Esophagus muscularis mucosa (tissue), 4 donors: ENCODE results near the gene EMP3. TPM values are rescaled to one million over a fixed set of nuclear protein-coding genes. Genes with fewer than 3 reads are reported as not detected.
"Not testable (repeated sequence)": the region's sequence is repeated elsewhere in the genome, so short reads cannot be mapped to it uniquely, and the experiment has no call there.

Source experiments
- DNase-seq: peaks from one replicate; pipeline ENCODE4 v3.0.0-alpha.2; 2017; ENCODE audit errors: extremely low spot score
- H3K27ac ChIP-seq, 4 donors: fragments of 200-600 bp; sonication (generic); replicated peaks in 1 of 4; 1 replicate in 3 of 4; 2 replicates in 1 of 4; pipeline ENCODE4 v1.5.1; 2016 to 2019; ENCODE audit warnings: mild to moderate bottlenecking in 1 of 4
- H3K27me3 ChIP-seq, 4 donors: fragments of 200-600 bp; sonication (generic); one replicate each; pipeline versions ENCODE4 v1.5.1 to v1.6.0; 2016 to 2019
- H3K36me3 ChIP-seq, 4 donors: fragments of 200-600 bp; sonication (generic); one replicate each; pipeline ENCODE4 v1.5.1; 2016 to 2019
- H3K4me1 ChIP-seq, 4 donors: fragments of 200-600 bp; sonication (generic); one replicate each; pipeline ENCODE4 v1.5.1; 2016 to 2019
- H3K4me3 ChIP-seq, 4 donors: fragments of 200-600 bp; sonication (generic); 1 replicate in 2 of 4; 2 replicates in 2 of 4; pipeline ENCODE4 v1.5.1; 2016 to 2019; ENCODE audit warnings: mild to moderate bottlenecking in 4 of 4, moderate library complexity in 1 of 4
- H3K9me3 ChIP-seq, 4 donors: fragments of 200-600 bp; sonication (generic); 1 replicate in 3 of 4; 2 replicates in 1 of 4; pipeline ENCODE4 v1.5.1; 2016 to 2019
- CTCF ChIP-seq, 3 experiments: fragments of 200-600 bp in 2 of 3; fragments of 450-650 bp in 1 of 3; sonication (generic) in 2 of 3; IDR thresholded peaks; one replicate each; pipeline ENCODE4 v1.5.1; 2017 to 2019; ENCODE audit warnings: antibody characterized with exemption in 3 of 3, mild to moderate bottlenecking in 2 of 3, moderate library complexity in 1 of 3
- EP300 ChIP-seq: sonication (generic); formaldehyde crosslinking; IDR thresholded peaks from one replicate; pipeline ENCODE4 v1.6.1; 2017; ENCODE audit warnings: antibody characterized with exemption
- POLR2A ChIP-seq: fragments of 450-650 bp; IDR thresholded peaks from one replicate; pipeline ENCODE4 v1.6.1; 2017; ENCODE audit warnings: antibody characterized with exemption, moderate library complexity, mild to moderate bottlenecking, low read depth
- POLR2AphosphoS5 ChIP-seq, 2 donors: sonication (generic); formaldehyde crosslinking; IDR thresholded peaks; one replicate each; pipeline ENCODE4 v1.6.1; 2017; ENCODE audit warnings: antibody characterized with exemption in 2 of 2
- WGBS: methylation state at CpG from one replicate; pipeline ENCODE4 v1.1.5; 2018; 5-methylcytosine and 5-hydroxymethylcytosine counted together
- intact Hi-C: fragments of 100-400 bp; cut with DNase I; formaldehyde crosslinking; loops from one replicate; pipeline ENCODE4 v1.15.1; 2023
- total RNA-seq, 4 donors: library from RNA; depleted of rRNA; stranded (reverse); fragments of >200 nt; gene quantifications; one replicate each; pipeline versions ENCODE4 v1.1.0 to v1.2.1, GENCODE V29; 2016

EMP3 gene
- total RNA-seq, 4 donors from 2014 or later: 54.8 to 115 (median 59.6) TPM

- Histone ChIP-seq H3K27ac (peak overlapping the region in 3 of 4 donors; percentile 2 to 40 (median 14)), H3K27me3 (no peaks in the 10 kb centered on the region), H3K4me3 (no peak overlapping the region), H3K36me3 (no peaks in the 10 kb centered on the region), H3K4me1 (peaks cover 0 to 17% (median 2%) of the 10 kb centered on the region in 4 donors), H3K9me3 (no peaks in the 10 kb centered on the region)
- TF ChIP-seq POLR2A (no peak), CTCF (IDR thresholded peaks at IDR 0.05) (no peak), EP300 (no peak), POLR2AphosphoS5 (IDR thresholded peaks at IDR 0.05) (no peak)
- DNase-seq: no peak
- intact Hi-C loops: no loop called here
- WGBS: 68% methylated on average over 7 of the region's 7 CpGs
These were observed 15.1 kb upstream of the EMP3 start for GRCh38 chr19:48310227-48310626.

- no peak for DNase-seq
- intact Hi-C loops: no loop called here
- no peaks in the 10 kb centered on the region for H3K27me3 ChIP-seq
These were observed 14.0 kb upstream of the EMP3 start for GRCh38 chr19:48311384-48311783.

GRCh38 chr19:48315712-48316111, 9.6 kb upstream of the EMP3 start:
- TF ChIP-seq POLR2A: no peak
- TF ChIP-seq POLR2AphosphoS5 (IDR thresholded peaks at IDR 0.05): no peak
- no peak for TF ChIP-seq CTCF (IDR thresholded peaks at IDR 0.05)
- TF ChIP-seq EP300: no peak
- H3K36me3 ChIP-seq: no peaks in the 10 kb centered on the region
- intact Hi-C loops: no loop called here
- H3K27me3 ChIP-seq: no peaks in the 10 kb centered on the region
- no peak for DNase-seq
- WGBS: 64% methylated on average over 7 of the region's 7 CpGs
- H3K4me3 ChIP-seq: no peak overlapping the region
- H3K9me3 ChIP-seq: no peaks in the 10 kb centered on the region
- no peak overlapping the region for H3K27ac ChIP-seq
- peaks cover 7 to 9% (median 8%) of the 10 kb centered on the region in 4 donors for H3K4me1 ChIP-seq

More at GRCh38 chr19:48311384-48311783, 14.0 kb upstream of the EMP3 start:
- Histone ChIP-seq H3K4me1 (peaks cover 0 to 17% (median 2%) of the 10 kb centered on the region in 4 donors), H3K4me3 (no peak overlapping the region), H3K27ac (no peak overlapping the region), H3K36me3 (no peaks in the 10 kb centered on the region), H3K9me3 (no peaks in the 10 kb centered on the region)
- WGBS: over 99% methylated on average over 11 of the region's 11 CpGs
- no peak for TF ChIP-seq CTCF (IDR thresholded peaks at IDR 0.05)

- H3K4me3 ChIP-seq, H3K9me3 ChIP-seq, H3K27me3 ChIP-seq, H3K36me3 ChIP-seq, DNase-seq, intact Hi-C loops, H3K27ac ChIP-seq: not testable (repeated sequence)
- H3K4me1 ChIP-seq: peaks cover 18 to 26% (median 25%) of the 10 kb centered on the region in 4 donors
- 61% methylated on average over 9 of the region's 9 CpGs for WGBS
These were observed 7.7 kb upstream of the EMP3 start for GRCh38 chr19:48317708-48317960.

- intact Hi-C loops: loop anchor here (2.0 kb wide), 1 partner anchor 72 kb away; the partner anchor contains the start of gene KDELR1
- H3K27me3 ChIP-seq: no peaks in the 10 kb centered on the region
- no peak overlapping the region for H3K27ac ChIP-seq
- H3K9me3 ChIP-seq: no peaks in the 10 kb centered on the region
- H3K4me1 ChIP-seq: peaks cover 22 to 34% (median 32%) of the 10 kb centered on the region in 4 donors
- no peak overlapping the region for H3K4me3 ChIP-seq
- no peaks in the 10 kb centered on the region for H3K36me3 ChIP-seq
- no peak for DNase-seq
- TF ChIP-seq POLR2A (no peak), POLR2AphosphoS5 (IDR thresholded peaks at IDR 0.05) (no peak), CTCF (IDR thresholded peaks at IDR 0.05) (no peak), EP300 (no peak)
- 95% methylated on average over 19 of the region's 21 CpGs for WGBS
These were observed 6.9 kb upstream of the EMP3 start for GRCh38 chr19:48318286-48318987.
